ES-I3 (cell line): Measurements from ENCODE around the gene TGFBR3L.
"Not testable (repeated sequence)": the region's sequence is repeated elsewhere in the genome, so short reads cannot be mapped to it uniquely, and the experiment has no call there.

Experiments
- H3K36me3 ChIP-seq: 2 replicates; pipeline ENCODE4 v1.6.1; 2013; ENCODE audit warnings: mild to moderate bottlenecking, low read length, control low read depth, moderate library complexity; ENCODE audit not compliant: insufficient read depth
- H3K4me1 ChIP-seq: 2 replicates; pipeline ENCODE4 v1.6.1; 2013; ENCODE audit warnings: mild to moderate bottlenecking, control low read depth, low read length; ENCODE audit not compliant: insufficient read depth
- H3K9ac ChIP-seq: 2 replicates; pipeline ENCODE4 v1.6.1; 2013; ENCODE audit warnings: low read depth, mild to moderate bottlenecking, low read length, moderate library complexity
- H3K9me3 ChIP-seq: 2 replicates; pipeline ENCODE4 v1.6.1; 2013; ENCODE audit warnings: mild to moderate bottlenecking, low read length, moderate library complexity; ENCODE audit not compliant: control insufficient read depth, insufficient read depth

The TGFBR3L gene

DNA sequence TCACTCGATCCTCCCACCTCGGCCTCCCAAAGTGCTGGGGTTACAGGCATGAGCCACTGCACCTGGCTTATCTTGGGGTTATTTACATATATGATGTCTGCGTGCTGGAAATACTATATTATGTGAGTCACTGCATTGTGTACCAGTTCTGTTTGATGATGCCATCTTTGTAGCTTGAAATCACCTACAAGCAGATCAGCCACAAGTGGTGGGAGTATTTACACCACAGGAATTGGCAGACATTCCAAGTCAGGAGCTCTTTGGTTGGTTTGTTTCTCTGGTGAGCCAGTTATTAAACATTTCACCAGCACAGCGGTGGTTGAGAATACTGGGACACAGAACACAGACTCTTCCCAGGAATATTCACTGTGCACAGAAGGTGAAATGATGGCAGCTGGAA is 33.3 kb downstream of the TGFBR3L start:
- Histone ChIP-seq H3K36me3 (no peaks in the 10 kb centered on the region), H3K4me1 (no peaks in the 10 kb centered on the region; the same call in 1 of the 2 replicates), H3K9ac (no peak overlapping the region), H3K9me3 (no peaks in the 10 kb centered on the region)

DNA sequence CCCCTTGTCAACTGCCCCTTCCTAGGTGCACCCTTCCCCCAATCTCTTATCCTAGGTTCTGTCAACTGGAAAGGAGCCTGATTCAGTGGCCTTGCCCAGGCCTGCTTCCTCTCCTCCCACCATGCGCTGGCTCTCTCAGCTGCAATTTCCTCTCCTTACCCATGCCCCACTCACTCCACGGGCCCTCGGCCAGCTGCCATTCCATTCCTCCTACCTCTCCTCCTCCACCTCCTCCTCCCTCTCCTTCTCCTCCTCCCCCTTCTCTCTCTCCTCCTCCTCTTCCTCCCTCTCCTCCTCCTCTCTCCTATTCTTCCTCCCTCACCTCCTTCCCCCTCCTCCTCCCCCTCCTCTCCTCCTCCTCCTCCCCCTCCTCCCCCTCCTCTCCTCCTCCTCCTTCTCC is 38.4 kb downstream of the TGFBR3L start:
- no peaks in the 10 kb centered on the region for H3K36me3 ChIP-seq
- H3K9me3 ChIP-seq = no peaks in the 10 kb centered on the region
- H3K9ac ChIP-seq = no peak overlapping the region
- H3K4me1 ChIP-seq = no peaks in the 10 kb centered on the region; the same call in 1 of the 2 replicates

- H3K4me1 ChIP-seq = no peaks in the 10 kb centered on the region; the same call in 1 of the 2 replicates
- H3K36me3 ChIP-seq = no peaks in the 10 kb centered on the region
- H3K9ac ChIP-seq = no peak overlapping the region
- H3K9me3 ChIP-seq = no peaks in the 10 kb centered on the region
Measured at GRCh38 chr19:7953576-7953975, 38.9 kb downstream of the TGFBR3L start.

GRCh38 chr19:7955696-7956095 is 41.1 kb downstream of the TGFBR3L start:
- Histone ChIP-seq H3K9me3 (no peaks in the 10 kb centered on the region), H3K9ac (no peak overlapping the region), H3K36me3 (peaks cover 7% of the 10 kb centered on the region), H3K4me1 (no peaks in the 10 kb centered on the region; the same call in 1 of the 2 replicates)

GRCh38 chr19:7959211-7959610 is 44.6 kb downstream of the TGFBR3L start:
- H3K4me1 ChIP-seq = no peaks in the 10 kb centered on the region
- H3K9me3 ChIP-seq = no peaks in the 10 kb centered on the region
- no peak overlapping the region for H3K9ac ChIP-seq
- peaks cover 27% of the 10 kb centered on the region for H3K36me3 ChIP-seq

DNA sequence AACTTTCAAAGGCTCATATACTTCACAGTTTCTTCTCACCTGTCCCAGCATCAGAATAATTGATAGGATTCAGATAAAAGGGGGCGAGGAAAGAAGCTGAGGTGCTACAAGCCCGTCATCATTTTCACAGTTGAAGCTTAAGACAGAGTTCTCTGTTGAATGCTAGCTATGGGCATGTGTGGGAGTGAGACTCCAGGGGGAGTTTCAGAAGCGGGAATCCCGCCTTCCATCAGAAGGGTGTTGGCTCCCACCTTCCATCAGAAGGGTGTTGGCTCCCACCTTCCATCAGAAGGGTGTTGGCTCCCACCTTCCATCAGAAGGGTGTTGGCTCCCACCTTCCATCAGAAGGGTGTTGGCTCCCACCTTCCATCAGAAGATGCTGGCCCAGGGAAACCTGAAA is 46.5 kb downstream of the TGFBR3L start:
- peaks cover 37% of the 10 kb centered on the region for H3K36me3 ChIP-seq

GRCh38 chr19:7961920-7962626 is 47.4 kb downstream of the TGFBR3L start:
- H3K9me3 ChIP-seq = no peaks in the 10 kb centered on the region
- H3K4me1 ChIP-seq = no peaks in the 10 kb centered on the region
- H3K9ac ChIP-seq = no peak overlapping the region
- peaks cover 42% of the 10 kb centered on the region for H3K36me3 ChIP-seq

More for the DNA sequence above, 46.5 kb downstream of the TGFBR3L start:
- not testable (repeated sequence) for H3K9me3 ChIP-seq, H3K9ac ChIP-seq, H3K4me1 ChIP-seq

DNA sequence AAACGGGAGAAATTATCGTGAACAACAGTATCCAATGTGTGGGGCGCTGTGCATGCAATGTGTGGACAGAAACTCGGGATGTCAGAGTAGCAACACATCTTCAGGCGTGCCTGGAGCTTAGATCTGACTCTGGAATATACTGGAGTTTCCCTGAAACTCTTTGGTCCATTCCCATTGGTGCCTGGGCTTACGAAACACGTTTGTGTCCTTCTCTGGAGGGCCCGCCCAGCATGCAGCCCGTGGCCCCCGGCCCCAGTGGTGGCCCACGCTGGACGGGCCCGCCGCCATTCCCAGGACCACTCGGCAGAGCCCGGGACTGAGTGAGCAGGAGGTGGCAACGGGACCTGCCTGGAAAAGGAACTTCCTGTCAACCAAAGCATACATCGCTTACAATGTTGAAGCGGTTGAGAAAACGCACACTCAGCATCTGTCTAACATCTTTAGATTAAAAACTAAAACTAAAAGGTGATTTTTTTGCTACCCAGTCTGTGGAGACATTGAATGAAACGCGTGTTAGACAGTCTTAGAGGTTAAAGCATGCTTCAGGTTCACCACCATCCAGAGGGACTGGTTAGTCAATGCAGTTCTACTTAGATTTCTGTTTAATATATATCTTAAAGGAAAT is 48.1 kb downstream of the TGFBR3L start:
- H3K4me1 ChIP-seq = no peaks in the 10 kb centered on the region
- H3K36me3 ChIP-seq = peaks cover 47% of the 10 kb centered on the region
- no peak overlapping the region for H3K9ac ChIP-seq
- H3K9me3 ChIP-seq = no peaks in the 10 kb centered on the region

GRCh38 chr19:7963566-7963965 is 48.9 kb downstream of the TGFBR3L start:
- peaks cover 51% of the 10 kb centered on the region for H3K36me3 ChIP-seq
- H3K9ac ChIP-seq = no peak overlapping the region
- no peaks in the 10 kb centered on the region for H3K9me3 ChIP-seq

GRCh38 chr19:7965259-7965841 is 50.7 kb downstream of the TGFBR3L start:
- H3K9ac ChIP-seq = no peak overlapping the region
- H3K36me3 ChIP-seq = peaks cover 54% of the 10 kb centered on the region
- no peaks in the 10 kb centered on the region for H3K9me3 ChIP-seq
- peaks cover 9% of the 10 kb centered on the region for H3K4me1 ChIP-seq

More at GRCh38 chr19:7963566-7963965, 48.9 kb downstream of the TGFBR3L start:
- no peaks in the 10 kb centered on the region for H3K4me1 ChIP-seq

- Histone ChIP-seq H3K9ac (no peak overlapping the region), H3K36me3 (peaks cover 53% of the 10 kb centered on the region), H3K4me1 (peaks cover 9% of the 10 kb centered on the region), H3K9me3 (no peaks in the 10 kb centered on the region)
Measured at GRCh38 chr19:7965921-7966665, 51.5 kb downstream of the TGFBR3L start.

DNA sequence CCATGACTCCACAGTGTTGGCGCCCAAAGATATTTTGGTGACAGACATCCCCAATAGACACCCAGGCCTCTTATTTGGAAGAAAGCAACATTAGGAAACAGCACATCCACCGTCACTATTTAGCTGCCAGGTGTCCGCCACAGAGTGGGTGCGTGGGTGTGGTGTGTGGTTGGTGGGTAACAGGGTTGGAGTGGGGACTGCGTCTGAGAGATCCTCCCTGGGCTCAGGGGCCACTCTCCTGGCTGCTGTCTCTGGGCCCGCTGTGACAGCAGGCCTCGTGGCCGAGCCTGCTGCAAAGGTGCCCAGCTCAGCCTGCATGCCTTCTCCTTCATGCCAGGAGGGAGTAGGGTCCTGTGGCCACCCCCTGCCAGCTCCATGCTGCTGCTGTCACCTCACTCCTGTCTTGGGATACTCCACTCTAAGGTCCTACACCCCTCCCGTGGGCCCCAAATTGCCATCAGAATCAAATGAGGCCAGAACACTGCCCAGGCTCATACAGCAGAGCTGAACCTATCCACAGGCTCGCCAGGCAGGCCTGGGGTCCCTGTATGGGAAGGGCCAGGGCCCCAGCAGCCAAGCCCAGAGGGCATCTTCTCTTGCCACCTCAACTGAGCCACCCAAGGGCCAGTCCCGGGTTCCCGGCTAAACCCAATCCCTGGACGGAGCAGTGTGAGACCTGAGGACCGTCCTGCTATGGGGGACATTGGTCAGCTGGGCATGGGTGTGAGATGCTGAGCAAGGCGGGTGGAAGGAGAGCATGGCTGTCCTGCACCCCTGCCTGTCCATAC is 53.6 kb downstream of the TGFBR3L start:
- Histone ChIP-seq H3K36me3 (peaks cover 40% of the 10 kb centered on the region), H3K4me1 (peaks cover 9% of the 10 kb centered on the region), H3K9me3 (no peaks in the 10 kb centered on the region), H3K9ac (no peak overlapping the region)
